Sigmoid colon (tissue), 7 donors: Measurements from ENCODE around the gene TMEM141. TPM values are rescaled to one million over a fixed set of nuclear protein-coding genes. Genes with fewer than 3 reads are reported as not detected.

Experiments used
- DNase-seq: peaks from one replicate; pipeline ENCODE4 v3.0.0-alpha.2; 2019
- H3K27ac ChIP-seq, 4 donors: fragments of 200-600 bp; sonication (generic); one replicate each; pipeline ENCODE4 v1.5.1; 2016 to 2019; ENCODE audit warnings: mild to moderate bottlenecking in 1 of 4
- H3K27me3 ChIP-seq, 3 donors: fragments of 200-600 bp; sonication (generic); one replicate each; pipeline ENCODE4 v1.5.1; 2019; ENCODE audit warnings: mild to moderate bottlenecking in 1 of 3
- H3K36me3 ChIP-seq, 4 donors: fragments of 200-600 bp; sonication (generic); one replicate each; pipeline ENCODE4 v1.5.1; 2016 to 2019
- H3K4me1 ChIP-seq, 4 donors: fragments of 200-600 bp; sonication (generic); one replicate each; pipeline ENCODE4 v1.5.1; 2017 to 2019
- H3K4me3 ChIP-seq, 4 donors: fragments of 200-600 bp; sonication (generic); one replicate each; pipeline ENCODE4 v1.5.1; 2017 to 2019; ENCODE audit warnings: mild to moderate bottlenecking in 2 of 4, moderate library complexity in 1 of 4
- H3K9me3 ChIP-seq, 4 donors: fragments of 200-600 bp in 3 of 4; sonication (generic) in 3 of 4; one replicate each; pipeline versions ENCODE4 v1.5.1 to v1.6.1; 2013 to 2019
- CTCF ChIP-seq, 4 experiments: fragments of 450-650 bp in 3 of 4; fragments of 200-600 bp in 1 of 4; IDR thresholded peaks; one replicate each; pipeline ENCODE4 v1.5.1; 2016 to 2019; ENCODE audit warnings: antibody characterized with exemption in 4 of 4, mild to moderate bottlenecking in 3 of 4, moderate library complexity in 2 of 4
- EP300 ChIP-seq, 4 donors: sonication (generic); formaldehyde crosslinking; IDR thresholded peaks; one replicate each; pipeline ENCODE4 v1.6.1; 2017; ENCODE audit warnings: antibody characterized with exemption in 4 of 4
- POLR2A ChIP-seq, 2 donors: fragments of 450-650 bp; IDR thresholded peaks; one replicate each; pipeline ENCODE4 v1.6.1; 2016; ENCODE audit warnings: antibody characterized with exemption in 2 of 2, mild to moderate bottlenecking in 2 of 2, moderate library complexity in 2 of 2
- POLR2AphosphoS5 ChIP-seq, 4 donors: sonication (generic); formaldehyde crosslinking; IDR thresholded peaks; one replicate each; pipeline ENCODE4 v1.6.1; 2017; ENCODE audit warnings: antibody characterized with exemption in 4 of 4
- WGBS, 2 donors: extraction: QIAGEN DNeasy Blood & Tissue Kit; methylation state at CpG; one replicate each; pipeline ENCODE4 v1.1.7; 2013; 5-methylcytosine and 5-hydroxymethylcytosine counted together
- intact Hi-C: fragments of 100-400 bp; cut with DNase I; formaldehyde crosslinking; loops from one replicate; pipeline ENCODE4 v1.15.1; 2023
- polyA plus RNA-seq, 3 donors: library from polyadenylated mRNA; stranded (reverse); fragments of 200-250 nt; gene quantifications; one replicate each; pipeline ENCODE4 v1.2.3, GENCODE V29; 2013
- total RNA-seq, 4 donors: library from RNA; depleted of rRNA; stranded (reverse); fragments of >200 nt; gene quantifications; one replicate each; pipeline ENCODE4 v1.1.0, GENCODE V29; 2016
- donor health status: healthy with polysubstance abuse.
- donor health status: Bipolar disorder and iron deficiency.
- donor health status: healthy.

Gene TMEM141
- total and polyA plus RNA-seq, 7 donors, result 37.5 to 629 (median 84.7) TPM

- Histone ChIP-seq H3K4me1 (peaks cover 0 to 43% (median 36%) of the 10 kb centered on the region in 4 donors), H3K27me3 (peaks cover 28 to 38% (median 38%) of the 10 kb centered on the region in 3 donors), H3K9me3 (no peaks in the 10 kb centered on the region), H3K27ac (no peak overlapping the region), H3K36me3 (no peaks in the 10 kb centered on the region), H3K4me3 (no peak overlapping the region)
- TF ChIP-seq POLR2A (IDR thresholded peaks at IDR 0.05), result no peak
- no peak for TF ChIP-seq EP300 (IDR thresholded peaks at IDR 0.05)
- TF ChIP-seq POLR2AphosphoS5 (IDR thresholded peaks at IDR 0.05), result no peak
- no peak for TF ChIP-seq CTCF (IDR thresholded peaks at IDR 0.05)
- WGBS, 2 donors, result 90 to 92% methylated on average over 22 of the region's 22 CpGs
- no peak for DNase-seq
- intact Hi-C loops, result no loop called here
Observed at GRCh38 chr9:136803551-136804508, 12.7 kb downstream of the TMEM141 start.

GRCh38 chr9:136804509-136805206, 13.5 kb downstream of the TMEM141 start:
- TF ChIP-seq POLR2A (IDR thresholded peaks at IDR 0.05) (no peak), POLR2AphosphoS5 (IDR thresholded peaks at IDR 0.05) (no peak), EP300 (IDR thresholded peaks at IDR 0.05) (no peak)
- 94 to 95% methylated on average over 20 of the region's 20 CpGs for WGBS, 2 donors
- intact Hi-C loops, result no loop called here
- no peak overlapping the region for H3K27ac ChIP-seq
- H3K4me3 ChIP-seq, result no peak overlapping the region
- H3K36me3 ChIP-seq, result peaks cover 0 to 1% (median 0%) of the 10 kb centered on the region in 4 donors
- DNase-seq, result no peak
- H3K9me3 ChIP-seq, result no peaks in the 10 kb centered on the region
- peaks cover 0 to 47% (median 41%) of the 10 kb centered on the region in 4 donors for H3K4me1 ChIP-seq
- H3K27me3 ChIP-seq, result peaks cover 20 to 29% (median 29%) of the 10 kb centered on the region in 3 donors

- DNase-seq, result peak; percentile 63
- no peak overlapping the region for H3K27ac ChIP-seq
- H3K4me3 ChIP-seq, result no peak overlapping the region
- H3K27me3 ChIP-seq, result peaks cover 14 to 23% (median 23%) of the 10 kb centered on the region in 3 donors
- 92 to 93% methylated on average over 12 of the region's 12 CpGs for WGBS, 2 donors
- intact Hi-C loops, result no loop called here
- no peaks in the 10 kb centered on the region for H3K9me3 ChIP-seq
- TF ChIP-seq EP300 (IDR thresholded peaks at IDR 0.05) (no peak), CTCF (IDR thresholded peaks at IDR 0.05) (no peak), POLR2A (IDR thresholded peaks at IDR 0.05) (no peak), POLR2AphosphoS5 (IDR thresholded peaks at IDR 0.05) (no peak)
- H3K4me1 ChIP-seq, result peaks cover 0 to 47% (median 41%) of the 10 kb centered on the region in 4 donors
- peaks cover 0 to 7% (median 0%) of the 10 kb centered on the region in 4 donors for H3K36me3 ChIP-seq
Observed at GRCh38 chr9:136805207-136805740, 14.1 kb downstream of the TMEM141 start.

- H3K27me3 ChIP-seq, result peaks cover 6 to 15% (median 15%) of the 10 kb centered on the region in 3 donors
- no peak for DNase-seq
- peaks cover 0 to 45% (median 39%) of the 10 kb centered on the region in 4 donors for H3K4me1 ChIP-seq
- no peak for TF ChIP-seq EP300 (IDR thresholded peaks at IDR 0.05)
- WGBS, 2 donors, result 96 to 97% methylated on average over 10 of the region's 10 CpGs
- no peaks in the 10 kb centered on the region for H3K9me3 ChIP-seq
- intact Hi-C loops, result no loop called here
- H3K4me3 ChIP-seq, result no peak overlapping the region
- no peak overlapping the region for H3K27ac ChIP-seq
- H3K36me3 ChIP-seq, result peaks cover 0 to 14% (median 0%) of the 10 kb centered on the region in 4 donors
Observed at GRCh38 chr9:136806067-136806466, 14.9 kb downstream of the TMEM141 start.

GRCh38 chr9:136806631-136807201, 15.6 kb downstream of the TMEM141 start:
- H3K4me1 ChIP-seq, result peaks cover 0 to 46% (median 38%) of the 10 kb centered on the region in 4 donors
- H3K27me3 ChIP-seq, result peaks cover 0 to 9% (median 9%) of the 10 kb centered on the region in 3 donors
- 53 to 73% methylated on average over 25 of the region's 25 CpGs for WGBS, 2 donors
- H3K9me3 ChIP-seq, result no peaks in the 10 kb centered on the region
- no peak for TF ChIP-seq EP300 (IDR thresholded peaks at IDR 0.05)
- TF ChIP-seq POLR2AphosphoS5 (IDR thresholded peaks at IDR 0.05), result no peak
- TF ChIP-seq CTCF (IDR thresholded peaks at IDR 0.05), result no peak
- no peak for TF ChIP-seq POLR2A (IDR thresholded peaks at IDR 0.05)
- peak overlapping the region; percentile 49 to 98 (median 90) for H3K4me3 ChIP-seq
- DNase-seq, result peak; percentile 65
- H3K27ac ChIP-seq, result peak overlapping the region; percentile 87 to 94 (median 89)
- intact Hi-C loops, result no loop called here
- H3K36me3 ChIP-seq, result peaks cover 0 to 16% (median 0%) of the 10 kb centered on the region in 4 donors
